HG02943 (cell line): ENCODE data around the gene CNPY1.

Experiments used
- ATAC-seq: cut with Tn5 transposase; IDR thresholded peaks from one replicate; pipeline ENCODE4 v1.9.1; 2021; ENCODE audit warnings: mild to moderate bottlenecking, low read depth, moderate library complexity; ENCODE audit not compliant: unreplicated experiment

Gene CNPY1

DNA sequence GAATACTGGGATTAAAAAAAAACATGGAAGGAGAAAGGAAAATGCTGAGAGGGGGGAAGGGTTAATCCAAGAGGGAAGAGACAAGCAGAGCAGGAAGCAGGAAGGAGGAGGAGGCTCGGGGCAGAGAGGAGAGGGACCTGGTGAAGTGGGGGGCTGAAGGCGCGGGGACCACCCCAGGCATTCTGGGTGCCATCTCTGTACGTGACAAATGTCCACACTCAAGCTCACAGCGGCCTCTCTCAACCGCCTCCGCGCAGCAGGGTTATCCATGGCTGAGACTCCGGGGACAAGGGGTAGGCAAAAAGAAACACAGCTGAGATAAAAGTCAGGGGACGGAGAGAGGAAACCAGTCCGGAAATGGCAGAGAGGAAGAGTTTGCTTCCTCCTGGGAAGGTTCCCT is 54.5 kb downstream of the CNPY1 start:
- no peak for ATAC-seq

- peak; percentile 95 for ATAC-seq
Observed at GRCh38 chr7:155490697-155491628, 55.4 kb downstream of the CNPY1 start.

DNA sequence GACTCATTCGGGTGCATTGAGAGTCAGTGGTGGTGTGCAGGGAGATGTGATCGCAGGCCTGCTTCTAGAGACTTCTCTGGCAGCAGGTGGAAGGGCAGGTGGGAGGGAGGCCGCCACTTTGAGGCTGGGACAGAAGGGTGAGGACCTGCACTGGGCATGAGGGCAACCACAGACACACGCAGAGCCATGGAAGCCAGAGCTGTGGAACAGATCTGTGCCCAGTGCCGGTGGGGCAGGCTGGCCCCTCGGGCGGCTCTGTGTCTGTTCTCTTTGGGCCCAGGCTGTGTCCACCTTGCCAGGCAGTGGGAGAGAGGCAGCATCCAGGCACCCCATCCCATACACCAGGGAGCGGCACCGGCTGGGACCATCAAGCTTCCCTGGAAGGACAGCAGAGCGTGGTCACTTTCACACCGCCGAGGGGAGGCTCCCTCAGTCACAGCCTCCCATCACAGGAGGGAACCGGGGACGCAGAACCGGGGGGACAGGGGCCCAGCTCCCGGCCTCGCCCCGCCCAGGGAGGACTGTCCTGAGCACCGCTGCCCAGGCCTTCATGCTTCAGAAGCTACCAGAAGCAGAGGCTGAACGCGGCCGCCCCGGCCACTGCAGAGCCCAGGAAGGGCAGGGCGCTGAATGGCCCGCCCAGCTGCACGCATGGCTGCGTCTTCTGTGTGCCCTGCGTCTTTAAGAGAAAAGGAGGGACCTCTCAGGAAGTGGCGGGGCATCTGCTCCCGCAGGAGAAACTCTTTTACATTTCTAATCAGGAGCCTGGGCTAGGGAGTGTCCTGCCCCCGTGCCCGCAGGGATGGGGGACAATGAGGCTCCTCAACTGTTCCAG is 56.3 kb downstream of the CNPY1 start:
- ATAC-seq: peak; percentile 42

GRCh38 chr7:155489158-155489840 is 57.1 kb downstream of the CNPY1 start:
- ATAC-seq: no peak

GRCh38 chr7:155488483-155489127 is 57.8 kb downstream of the CNPY1 start:
- ATAC-seq: no peak

DNA sequence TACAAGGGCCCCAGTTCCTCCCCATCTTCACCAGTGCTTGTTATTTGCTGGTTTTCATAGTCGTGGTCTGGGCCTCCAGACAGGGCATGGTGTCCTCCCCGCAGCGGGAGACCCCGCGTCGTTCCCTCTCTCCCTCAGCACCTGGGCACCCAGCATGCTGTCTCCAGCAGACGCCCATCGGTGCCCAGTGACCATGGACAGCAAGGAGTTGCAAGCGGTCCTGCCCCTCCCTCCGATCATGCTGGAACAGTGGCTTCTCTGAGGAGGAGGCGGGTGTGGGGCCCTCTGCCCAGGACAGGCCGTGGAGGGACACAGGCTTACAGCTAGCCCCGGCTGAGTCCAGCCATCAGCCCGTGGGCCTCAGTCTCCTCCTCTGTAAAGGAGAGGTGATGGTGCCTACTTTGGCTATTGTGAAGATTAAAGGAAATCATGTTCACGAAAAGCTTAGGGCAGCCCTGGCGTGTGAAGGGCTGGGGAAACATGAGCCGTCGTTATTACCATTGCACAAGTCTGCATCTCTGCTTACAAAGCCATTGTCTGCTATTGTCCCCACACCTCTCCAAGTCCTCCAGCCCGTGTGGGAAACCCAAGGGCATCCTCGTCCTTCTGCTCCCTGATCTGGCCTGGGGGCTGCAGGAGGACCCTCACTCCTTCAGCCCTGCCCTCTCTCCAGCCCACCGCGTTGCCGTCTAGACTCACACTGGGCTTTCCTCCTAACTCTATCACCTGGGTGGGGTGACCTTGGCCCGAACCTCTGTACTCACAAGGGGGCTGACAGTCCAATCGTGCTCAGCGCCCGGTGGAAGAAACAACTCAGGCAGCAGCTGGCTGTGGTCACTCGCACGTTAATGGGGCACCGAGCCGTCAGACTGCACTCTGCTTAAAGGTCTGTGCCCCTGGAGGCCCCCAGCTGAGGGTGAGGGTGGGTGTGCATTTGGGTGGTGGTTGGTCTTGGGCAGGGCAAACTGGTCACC is 58.6 kb downstream of the CNPY1 start:
- no peak for ATAC-seq

DNA sequence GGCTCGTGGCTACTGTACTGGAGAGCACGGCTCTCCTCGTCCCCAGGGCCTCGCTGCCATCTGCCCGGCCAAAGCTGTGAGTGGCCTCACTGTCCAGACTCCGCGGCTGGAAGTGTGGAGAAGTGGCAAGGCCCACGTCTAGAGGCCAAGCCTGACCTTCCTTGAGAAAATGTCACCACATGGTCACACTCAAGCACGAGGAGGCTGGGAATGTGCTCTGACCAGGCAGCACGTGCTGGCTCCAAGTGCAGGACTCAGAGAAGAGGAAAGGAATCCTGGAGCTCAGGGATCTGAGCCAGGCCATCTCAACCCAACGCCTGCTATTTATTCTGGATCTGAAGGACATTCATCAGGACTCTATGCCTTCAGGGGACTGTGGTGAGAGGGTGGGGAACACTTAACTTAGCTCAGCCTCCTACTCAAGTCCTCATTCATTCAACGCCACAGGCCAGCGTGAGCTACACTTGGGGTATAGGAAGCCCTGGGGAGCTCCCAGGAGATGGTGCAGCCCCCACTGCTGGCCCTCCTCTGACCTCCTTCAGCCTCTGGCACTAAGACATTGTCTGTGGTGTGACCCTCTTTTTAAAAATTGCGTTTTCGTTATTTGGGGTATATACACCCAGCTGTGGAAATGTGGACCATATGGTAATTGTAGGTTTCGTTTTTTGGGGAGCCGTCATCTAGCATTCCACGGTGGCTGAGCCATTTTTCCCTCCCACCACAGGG is 59.4 kb downstream of the CNPY1 start:
- no peak for ATAC-seq

DNA sequence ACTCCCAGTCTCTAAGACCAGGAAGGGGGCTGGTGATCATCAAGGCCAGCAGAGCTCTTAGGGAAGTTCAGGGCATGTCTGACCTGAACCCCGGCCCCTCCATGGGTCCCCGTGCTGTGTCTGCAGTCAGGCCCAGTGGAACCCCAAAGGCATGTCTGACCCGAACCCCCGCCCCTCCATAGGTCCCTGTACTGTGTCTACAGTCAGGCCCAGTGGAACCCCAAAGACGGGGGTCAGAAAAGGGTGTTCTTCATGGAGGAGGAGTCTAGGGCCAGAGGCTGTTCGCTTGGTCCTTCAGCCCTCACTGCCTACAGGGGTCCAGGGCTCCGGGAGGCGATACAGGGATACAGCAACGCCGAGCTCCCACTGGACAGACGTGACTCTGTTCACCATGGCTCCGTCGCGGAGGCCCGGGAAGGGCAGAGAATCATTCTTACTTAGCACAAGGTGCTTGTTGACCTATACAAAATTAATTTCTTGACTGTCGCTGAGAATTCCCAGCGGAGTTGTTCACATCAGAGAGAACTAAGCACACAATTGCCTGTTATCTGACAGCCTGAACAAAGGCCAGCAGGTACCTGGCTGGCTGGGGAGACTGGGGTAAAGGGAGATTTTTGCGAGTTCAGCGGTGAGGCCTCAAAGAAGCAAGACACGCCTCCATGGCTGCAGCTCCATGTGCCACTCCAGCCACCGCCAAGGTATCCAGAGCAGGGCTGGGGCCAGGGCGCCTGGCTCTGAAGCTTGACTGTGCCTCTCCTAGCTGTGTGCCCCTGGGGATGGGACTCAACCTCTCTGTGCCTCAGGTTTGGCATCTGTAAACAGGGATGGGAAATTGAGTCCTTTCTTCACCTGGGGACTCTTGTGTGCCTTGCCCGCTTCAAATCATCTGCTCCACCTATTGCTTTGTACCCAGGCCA is 61.6 kb downstream of the CNPY1 start:
- ATAC-seq: no peak

DNA sequence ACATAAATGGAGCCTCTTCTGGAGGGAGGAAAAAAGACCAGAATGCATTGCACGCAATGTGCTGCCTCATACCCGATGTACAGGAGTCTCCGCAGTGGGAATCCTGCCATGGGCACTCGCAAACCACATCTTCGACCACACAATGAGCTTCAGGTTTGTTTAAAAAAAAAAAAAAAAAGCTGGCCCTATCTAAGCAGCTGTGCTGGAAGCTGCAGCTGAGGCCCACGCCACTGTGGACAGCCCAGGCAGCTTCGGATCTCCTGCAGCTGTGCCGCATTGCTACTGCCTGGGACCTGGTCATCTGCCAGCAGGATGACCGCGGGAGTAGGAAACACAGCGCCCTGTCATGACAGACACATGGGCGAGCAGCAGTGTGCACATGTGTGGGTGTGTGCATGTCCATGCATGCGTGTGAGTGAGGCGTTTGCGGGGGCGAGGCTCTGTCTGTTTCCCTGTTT is 62.5 kb downstream of the CNPY1 start:
- no peak for ATAC-seq

DNA sequence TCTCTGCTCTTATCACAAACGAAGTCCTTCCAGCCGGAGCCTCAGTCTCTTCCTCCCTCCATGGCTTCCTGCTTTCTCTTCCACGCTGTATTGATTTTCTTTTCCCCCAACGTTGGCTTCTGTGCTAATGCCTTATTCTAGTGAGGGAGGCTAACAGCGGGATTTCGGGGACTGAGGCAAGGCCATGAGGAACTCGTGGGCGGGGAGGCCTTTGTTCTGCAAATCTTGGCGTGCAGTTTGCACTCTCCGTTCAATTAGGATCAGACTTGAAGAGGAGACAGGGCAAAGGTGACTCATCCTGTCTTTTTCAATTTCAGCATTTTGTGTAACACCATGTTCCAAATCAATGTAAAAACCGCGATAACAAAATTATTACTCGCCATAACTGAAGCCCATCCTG is 63.1 kb downstream of the CNPY1 start:
- ATAC-seq: no peak

- ATAC-seq: no peak
Observed at GRCh38 chr7:155482511-155483183, 63.7 kb downstream of the CNPY1 start.

DNA sequence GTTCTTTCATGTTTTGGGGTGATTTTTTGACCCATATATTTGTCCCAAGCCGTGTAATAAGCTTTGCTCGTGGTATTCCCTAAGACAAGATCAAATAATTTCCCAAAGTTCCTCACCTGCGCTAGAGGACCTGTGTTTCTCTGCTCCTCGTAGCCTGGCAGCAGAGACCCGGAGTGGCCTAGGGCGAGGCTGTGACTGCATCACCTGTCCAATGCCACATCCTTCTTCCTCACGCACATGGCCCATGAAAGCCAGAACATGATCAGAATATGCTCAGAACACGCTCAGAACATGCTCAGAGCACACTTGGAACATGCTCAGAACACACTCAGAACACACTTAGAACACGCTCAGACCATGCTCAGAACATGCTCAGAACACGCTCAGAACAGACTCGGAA is 64.6 kb downstream of the CNPY1 start:
- ATAC-seq: no peak

GRCh38 chr7:155477476-155477875 is 68.9 kb downstream of the CNPY1 start:
- peak; percentile 94 for ATAC-seq

GRCh38 chr7:155471718-155472117 is 74.6 kb downstream of the CNPY1 start:
- no peak for ATAC-seq

DNA sequence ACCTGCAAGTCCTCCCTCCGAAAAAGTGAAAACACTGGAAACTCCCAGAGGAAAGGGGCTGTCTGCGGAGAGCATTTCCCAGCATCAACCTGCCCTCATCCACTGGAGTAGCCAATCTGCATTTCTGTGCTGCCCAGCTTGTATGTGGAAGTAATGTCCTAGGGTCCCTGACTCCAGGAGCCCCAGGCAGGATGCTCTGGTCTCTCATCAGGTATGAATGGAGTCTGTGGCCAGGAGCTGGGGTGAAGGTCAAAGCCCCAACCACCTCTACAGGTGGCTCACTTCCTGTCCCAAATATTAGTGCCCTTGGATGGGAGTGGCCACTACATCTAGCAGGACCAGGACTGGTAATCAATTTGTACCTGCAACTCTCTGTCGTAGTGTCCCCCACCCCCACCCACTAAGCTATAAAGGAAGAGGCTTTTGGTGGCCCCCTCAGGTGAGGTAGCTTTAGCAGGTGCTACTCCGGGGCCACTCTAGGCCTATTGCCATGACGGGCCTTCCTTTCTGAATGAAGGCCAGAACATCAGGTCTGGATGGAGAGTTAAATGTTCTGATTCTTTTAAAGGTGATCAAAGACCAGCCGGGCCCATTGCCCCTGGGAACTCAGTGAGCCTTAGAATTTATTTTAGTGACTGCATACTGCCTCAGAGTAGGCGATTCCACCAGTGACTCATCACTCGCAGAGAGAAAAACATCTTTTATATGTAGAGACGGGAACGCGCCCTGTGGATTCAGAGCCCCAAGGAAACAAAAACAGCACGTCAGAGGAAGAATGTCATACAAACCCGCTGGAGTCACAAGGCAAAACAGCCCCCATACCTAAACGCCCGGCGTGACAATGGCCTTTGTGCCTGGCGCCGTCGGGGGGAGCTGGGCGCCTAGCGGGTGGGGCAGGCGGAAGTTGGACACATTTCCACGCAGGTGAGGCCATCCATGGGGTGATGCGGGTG is 75.4 kb downstream of the CNPY1 start:
- no peak for ATAC-seq

DNA sequence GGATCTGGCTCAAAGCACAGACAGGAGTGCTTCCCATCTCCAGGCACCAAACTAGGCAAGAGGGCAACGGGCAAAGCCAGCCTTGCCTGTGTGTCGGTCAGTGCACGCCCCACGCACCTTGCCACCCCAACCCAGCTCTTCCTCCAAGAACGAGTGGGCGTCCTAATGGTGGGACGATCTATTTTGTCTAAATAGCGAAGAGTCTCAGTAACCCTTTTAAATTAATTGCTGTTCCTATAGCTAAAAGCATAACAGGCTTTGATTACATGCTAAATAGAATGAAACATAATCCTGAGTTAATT is 76.2 kb downstream of the CNPY1 start:
- no peak for ATAC-seq
